OCI-LY3 (cell line): ENCODE measurements around the gene TLR6.

ENCODE experiments used
- H2AFZ ChIP-seq: fragments of 200-600, 300-600 bp; shearing (Covaris generic); 2 replicates; pipeline ENCODE4 v1.6.0; 2014; ENCODE audit warnings: antibody characterized with exemption, low read depth, low read length
- H3K27ac ChIP-seq: fragments of 200-600, 300-600 bp; sonication (generic); 2 replicates; pipeline ENCODE4 v1.5.1; 2014; ENCODE audit warnings: mild to moderate bottlenecking, low read length, moderate library complexity, mixed read lengths
- H3K27me3 ChIP-seq: fragments of 200-600, 300-600 bp; sonication (generic); 2 replicates; pipeline ENCODE4 v1.6.1; 2014; ENCODE audit warnings: low read depth, low read length, mixed read lengths
- H3K36me3 ChIP-seq: fragments of 200-600, 300-600 bp; sonication (generic); replicated peaks from 2 replicates; pipeline ENCODE3; 2014; ENCODE audit warnings: low read depth, low read length, mixed read lengths
- H3K4me1 ChIP-seq: fragments of 300-600, 200-600 bp; sonication (generic); 2 replicates; pipeline ENCODE4 v1.6.1; 2014; ENCODE audit warnings: low read length, mixed read lengths
- H3K4me2 ChIP-seq: fragments of 200-600, 300-600 bp; sonication (generic); 2 replicates; pipeline ENCODE4 v1.6.1; 2014; ENCODE audit warnings: low read length, mixed read lengths
- H3K4me3 ChIP-seq: fragments of 300-600, 200-600 bp; sonication (generic); 2 replicates; pipeline ENCODE4 v1.5.1; 2014; ENCODE audit warnings: antibody characterized with exemption, mild to moderate bottlenecking, low read length, moderate library complexity
- H3K79me2 ChIP-seq: fragments of 300-600, 200-600 bp; shearing (Covaris generic); 2 replicates; pipeline ENCODE4 v1.6.1; 2014; ENCODE audit warnings: mild to moderate bottlenecking, low read length, mixed read lengths
- H3K9ac ChIP-seq: fragments of 300-600, 200-600 bp; shearing (Covaris generic); 2 replicates; pipeline ENCODE4 v1.6.0; 2014; ENCODE audit warnings: mild to moderate bottlenecking, low read length, moderate library complexity
- H3K9me3 ChIP-seq: fragments of 200-600, 300-600 bp; shearing (Covaris generic); 2 replicates; pipeline ENCODE4 v1.6.1; 2014; ENCODE audit warnings: low read length, mixed read lengths; ENCODE audit not compliant: insufficient read depth
- H4K20me1 ChIP-seq: fragments of 200-600, 300-600 bp; sonication (generic); 2 replicates; pipeline ENCODE4 v1.6.1; 2016; ENCODE audit warnings: low read length, mixed read lengths; ENCODE audit not compliant: insufficient read depth
- CTCF ChIP-seq: fragments of 200-600, 300-600 bp; sonication (generic); IDR thresholded peaks from 2 replicates; pipeline ENCODE4 v1.5.1; 2014; ENCODE audit warnings: antibody characterized with exemption, low read length, low read depth
- EZH2phosphoT487 ChIP-seq: fragments of 200-600 bp; shearing (Covaris generic); IDR thresholded peaks from 2 replicates; pipeline ENCODE4 v1.6.1; 2018; ENCODE audit warnings: antibody characterized with exemption, mixed run types, low read depth

TLR6 gene

GRCh38 chr4:38785901-38786402 lies 70.7 kb downstream of the TLR6 start:
- peak overlapping the region; percentile 48 for H3K4me2 ChIP-seq
- peak overlapping the region; percentile 56; the same call in 1 of the 2 replicates for H3K9ac ChIP-seq
- peak overlapping the region; percentile 93 for H3K27ac ChIP-seq
- H3K27me3 ChIP-seq = no peaks in the 10 kb centered on the region
- peaks cover 31% of the 10 kb centered on the region for H3K36me3 ChIP-seq
- no peaks in the 10 kb centered on the region for H4K20me1 ChIP-seq
- peak overlapping the region; percentile 6; the same call in 1 of the 2 replicates for H2AFZ ChIP-seq
- H3K9me3 ChIP-seq = peaks cover 13% of the 10 kb centered on the region
- TF ChIP-seq CTCF (peak; percentile 13), EZH2phosphoT487 (no peak)
- peak overlapping the region; percentile 9; the same call in 1 of the 2 replicates for H3K4me3 ChIP-seq
- peaks cover 16% of the 10 kb centered on the region for H3K79me2 ChIP-seq
- peaks cover 48% of the 10 kb centered on the region for H3K4me1 ChIP-seq

- H3K36me3 ChIP-seq = peaks cover 32% of the 10 kb centered on the region
- peaks cover 23% of the 10 kb centered on the region for H3K79me2 ChIP-seq
- no peaks in the 10 kb centered on the region for H3K27me3 ChIP-seq
- TF ChIP-seq EZH2phosphoT487 (no peak), CTCF (no peak)
- peak overlapping the region; percentile 93 for H3K27ac ChIP-seq
- peaks cover 52% of the 10 kb centered on the region for H3K4me1 ChIP-seq
- H3K4me3 ChIP-seq = no peak overlapping the region
- peak overlapping the region; percentile 48 for H3K4me2 ChIP-seq
- H3K9me3 ChIP-seq = peaks cover 17% of the 10 kb centered on the region
- peak overlapping the region; percentile 56; the same call in 1 of the 2 replicates for H2AFZ ChIP-seq
- H3K9ac ChIP-seq = peak overlapping the region; percentile 56; the same call in 1 of the 2 replicates
- no peaks in the 10 kb centered on the region for H4K20me1 ChIP-seq
Observed at GRCh38 chr4:38785041-38785790, 71.4 kb downstream of the TLR6 start.

GRCh38 chr4:38784141-38784540 lies 72.5 kb downstream of the TLR6 start:
- Histone ChIP-seq H3K36me3 (peaks cover 33% of the 10 kb centered on the region), H3K4me3 (no peak overlapping the region), H3K79me2 (peaks cover 34% of the 10 kb centered on the region), H3K4me2 (no peak overlapping the region), H3K27ac (no peak overlapping the region), H4K20me1 (no peaks in the 10 kb centered on the region), H3K27me3 (no peaks in the 10 kb centered on the region), H2AFZ (no peak overlapping the region), H3K9ac (no peak overlapping the region), H3K4me1 (peaks cover 58% of the 10 kb centered on the region), H3K9me3 (peaks cover 17% of the 10 kb centered on the region)
- no peak for TF ChIP-seq EZH2phosphoT487
- TF ChIP-seq CTCF = no peak

- Histone ChIP-seq H3K4me2 (no peak overlapping the region), H3K9me3 (peaks cover 24% of the 10 kb centered on the region), H2AFZ (no peak overlapping the region), H3K4me3 (no peak overlapping the region), H3K27me3 (no peaks in the 10 kb centered on the region), H4K20me1 (no peaks in the 10 kb centered on the region), H3K27ac (0 out of 2 replicates have a peak overlapping the region, but pooled peaks have one; percentile 1), H3K9ac (no peak overlapping the region), H3K79me2 (peaks cover 43% of the 10 kb centered on the region), H3K36me3 (peaks cover 40% of the 10 kb centered on the region), H3K4me1 (peaks cover 58% of the 10 kb centered on the region)
- TF ChIP-seq CTCF (no peak), EZH2phosphoT487 (no peak)
Observed at GRCh38 chr4:38783109-38783460, 73.5 kb downstream of the TLR6 start.
